Suppressor macrophage treated with lipopolysaccharide for 1 hour (primary cell): ENCODE data around the gene ANKRD63.

Experiments
- DNase-seq, 3 donors: peaks; one replicate each; pipeline ENCODE4 v3.0.0-alpha.2; 2020 to 2022

Gene ANKRD63

GRCh38 chr15:40276927-40277326 lies 5.9 kb downstream of the ANKRD63 start:
- no peak for DNase-seq

- DNase-seq = no peak
Measured at GRCh38 chr15:40275954-40276353, 6.9 kb downstream of the ANKRD63 start.

GRCh38 chr15:40275523-40275922 lies 7.3 kb downstream of the ANKRD63 start:
- peak in 2 of 3 donors; percentile 33 to 47 for DNase-seq

- peak; percentile 88 to 96 (median 94) for DNase-seq
Measured at GRCh38 chr15:40274350-40275274, 8.3 kb downstream of the ANKRD63 start.

GRCh38 chr15:40273428-40273827 lies 9.4 kb downstream of the ANKRD63 start:
- no peak for DNase-seq

- no peak for DNase-seq
Measured at GRCh38 chr15:40272485-40273056, 10.3 kb downstream of the ANKRD63 start.

GRCh38 chr15:40271685-40272484 lies 11.0 kb downstream of the ANKRD63 start:
- no peak for DNase-seq

- DNase-seq = no peak
Measured at GRCh38 chr15:40270246-40270995, 12.4 kb downstream of the ANKRD63 start.

GRCh38 chr15:40269604-40270003 lies 13.3 kb downstream of the ANKRD63 start:
- no peak for DNase-seq

GRCh38 chr15:40267670-40268069 lies 15.2 kb downstream of the ANKRD63 start:
- no peak for DNase-seq

- peak; percentile 92 to 94 (median 93) for DNase-seq
Measured at GRCh38 chr15:40266828-40267304, 16.0 kb downstream of the ANKRD63 start.

GRCh38 chr15:40265875-40266274 lies 17.0 kb downstream of the ANKRD63 start:
- no peak for DNase-seq

GRCh38 chr15:40265355-40265754 lies 17.5 kb downstream of the ANKRD63 start:
- no peak for DNase-seq

GRCh38 chr15:40264321-40265153 lies 18.3 kb downstream of the ANKRD63 start:
- DNase-seq = no peak

GRCh38 chr15:40263024-40263754 lies 19.7 kb downstream of the ANKRD63 start:
- peak in 1 of 3 donors; percentile 57 for DNase-seq

GRCh38 chr15:40259021-40259420 lies 23.8 kb downstream of the ANKRD63 start:
- no peak for DNase-seq

GRCh38 chr15:40258544-40258943 lies 24.3 kb downstream of the ANKRD63 start:
- DNase-seq = no peak

GRCh38 chr15:40257656-40258450 lies 25.0 kb downstream of the ANKRD63 start:
- DNase-seq = no peak

- DNase-seq = peak; percentile 51 to 60 (median 56)
Measured at GRCh38 chr15:40256638-40257235, 26.1 kb downstream of the ANKRD63 start.
